HEK293T (cell line): ENCODE results near the gene GJD2.

Experiments used
- CTCF ChIA-PET: fragments of 350-600 bp; formaldehyde crosslinking; extraction: SDS; loops from one replicate; lab custom pipeline; 2021; ENCODE audit warnings: antibody characterized with exemption, inconsistent platforms; lab: Yijun Ruan, JAX
- POLR2A ChIA-PET: fragments of 350-600 bp; formaldehyde crosslinking; extraction: SDS; loops from one replicate; lab custom pipeline; 2020; ENCODE audit warnings: antibody characterized with exemption, inconsistent platforms; lab: Yijun Ruan, JAX
- DNase-seq: peaks from one replicate; pipeline ENCODE4 v3.0.0; 2012; ENCODE audit warnings: mixed read lengths; ENCODE audit errors: extremely low spot score
- ARNT ChIP-seq: fragments of 450-650 bp; IDR thresholded peaks from 2 replicates; pipeline ENCODE4 v1.6.1; 2017; ENCODE audit warnings: mild to moderate bottlenecking
- BHLHE40 ChIP-seq: fragments of 450-650 bp; IDR thresholded peaks from 2 replicates; pipeline ENCODE4 v1.6.1; 2016; ENCODE audit warnings: mild to moderate bottlenecking, moderate library complexity, borderline replicate concordance
- CTBP1 ChIP-seq: fragments of 450-650 bp; IDR thresholded peaks from 2 replicates; pipeline ENCODE4 v1.6.1; 2016; ENCODE audit warnings: borderline replicate concordance
- ELF4 ChIP-seq: fragments of 450-650 bp; IDR thresholded peaks from 2 replicates; pipeline ENCODE4 v1.6.1; 2017; ENCODE audit warnings: antibody characterized with exemption
- FOXA1 ChIP-seq: fragments of 450-650 bp; IDR thresholded peaks from 2 replicates; pipeline ENCODE4 v1.6.1; 2016; ENCODE audit warnings: mild to moderate bottlenecking
- FOXK2 ChIP-seq: fragments of 450-650 bp; IDR thresholded peaks from 2 replicates; pipeline ENCODE4 v1.6.1; 2016; ENCODE audit warnings: mild to moderate bottlenecking
- FOXM1 ChIP-seq: fragments of 450-650 bp; IDR thresholded peaks from 2 replicates; pipeline ENCODE4 v1.6.1; 2017; ENCODE audit warnings: mild to moderate bottlenecking, borderline replicate concordance
- HDGF ChIP-seq: fragments of 450-650 bp; IDR thresholded peaks from 2 replicates; pipeline ENCODE4 v1.6.1; 2017; ENCODE audit warnings: antibody characterized with exemption, borderline replicate concordance
- L3MBTL2 ChIP-seq: fragments of 450-650 bp; conservative IDR thresholded peaks from 2 replicates; pipeline ENCODE4 v1.6.1; 2016; ENCODE audit warnings: mild to moderate bottlenecking
- LEF1 ChIP-seq: fragments of 450-650 bp; IDR thresholded peaks from 2 replicates; pipeline ENCODE4 v1.6.1; 2017; ENCODE audit warnings: mild to moderate bottlenecking, borderline replicate concordance
- NFRKB ChIP-seq: fragments of 450-650 bp; IDR thresholded peaks from 2 replicates; pipeline ENCODE4 v1.6.1; 2016; ENCODE audit warnings: mild to moderate bottlenecking, moderate library complexity
- SP1 ChIP-seq: fragments of 450-650 bp; IDR thresholded peaks from 2 replicates; pipeline ENCODE4 v1.6.1; 2017
- SUZ12 ChIP-seq: fragments of 450-650 bp; IDR thresholded peaks from 2 replicates; pipeline ENCODE4 v1.6.1; 2016; ENCODE audit warnings: mild to moderate bottlenecking
- TARDBP ChIP-seq: fragments of 450-650 bp; IDR thresholded peaks from 2 replicates; pipeline ENCODE4 v1.6.1; 2016
- ZNF384 ChIP-seq: fragments of 450-650 bp; IDR thresholded peaks from 2 replicates; pipeline ENCODE4 v1.6.1; 2016
- TF ChIP-seq, protein P1 (sequence below): fragments of 450-650 bp; IDR thresholded peaks from 2 replicates; pipeline ENCODE4 v1.6.1; 2016

The GJD2 gene

DNA sequence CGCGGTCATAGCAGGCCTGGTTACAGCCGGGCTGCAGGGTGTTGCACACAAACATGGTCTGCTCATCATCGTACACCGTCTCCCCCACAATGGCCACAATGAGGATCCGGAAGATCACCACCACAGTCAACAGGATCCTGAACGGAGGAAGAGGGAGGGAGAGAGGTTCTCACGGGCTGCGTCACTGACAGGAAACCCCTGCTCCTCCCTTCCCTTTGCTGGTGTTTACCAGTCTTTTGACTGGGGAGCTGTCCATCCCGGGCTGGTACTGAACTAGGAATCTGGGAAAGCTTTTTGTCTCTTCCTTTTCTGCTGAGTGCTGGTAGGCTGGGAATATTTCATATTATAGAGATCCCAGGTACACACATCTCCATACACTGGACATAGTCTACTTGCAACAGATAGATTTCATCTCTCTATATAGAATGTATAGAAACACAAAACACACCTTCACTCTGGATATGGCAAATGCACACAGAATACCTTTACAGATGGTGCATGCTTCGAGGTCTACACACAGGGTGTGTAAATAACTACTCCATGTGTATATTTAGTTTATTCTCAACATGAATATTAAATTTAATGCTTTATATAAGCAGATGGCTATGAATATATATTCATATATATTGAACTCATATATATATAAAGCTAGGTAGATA lies 1.4 kb downstream of the GJD2 start:
- TF ChIP-seq BHLHE40 = no peak
- no peak for TF ChIP-seq FOXA1
- TF ChIP-seq LEF1 = no peak
- no peak for TF ChIP-seq ARNT
- no peak for TF ChIP-seq TARDBP
- TF ChIP-seq ZNF384 = no peak
- TF ChIP-seq FOXM1 = no peak
- no peak for TF ChIP-seq SUZ12
- TF ChIP-seq NFRKB = no peak
- TF ChIP-seq FOXK2 = no peak
- TF ChIP-seq, protein P1, sequence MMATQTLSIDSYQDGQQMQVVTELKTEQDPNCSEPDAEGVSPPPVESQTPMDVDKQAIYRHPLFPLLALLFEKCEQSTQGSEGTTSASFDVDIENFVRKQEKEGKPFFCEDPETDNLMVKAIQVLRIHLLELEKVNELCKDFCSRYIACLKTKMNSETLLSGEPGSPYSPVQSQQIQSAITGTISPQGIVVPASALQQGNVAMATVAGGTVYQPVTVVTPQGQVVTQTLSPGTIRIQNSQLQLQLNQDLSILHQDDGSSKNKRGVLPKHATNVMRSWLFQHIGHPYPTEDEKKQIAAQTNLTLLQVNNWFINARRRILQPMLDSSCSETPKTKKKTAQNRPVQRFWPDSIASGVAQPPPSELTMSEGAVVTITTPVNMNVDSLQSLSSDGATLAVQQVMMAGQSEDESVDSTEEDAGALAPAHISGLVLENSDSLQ = no peak
- no peak for TF ChIP-seq CTBP1
- TF ChIP-seq ELF4 = no peak
- no peak for TF ChIP-seq L3MBTL2
- no peak for TF ChIP-seq HDGF
- TF ChIP-seq SP1 = no peak
- ChIA-PET POLR2A (no interaction called here), CTCF (no interaction called here)
- peak; percentile 18 for DNase-seq

DNA sequence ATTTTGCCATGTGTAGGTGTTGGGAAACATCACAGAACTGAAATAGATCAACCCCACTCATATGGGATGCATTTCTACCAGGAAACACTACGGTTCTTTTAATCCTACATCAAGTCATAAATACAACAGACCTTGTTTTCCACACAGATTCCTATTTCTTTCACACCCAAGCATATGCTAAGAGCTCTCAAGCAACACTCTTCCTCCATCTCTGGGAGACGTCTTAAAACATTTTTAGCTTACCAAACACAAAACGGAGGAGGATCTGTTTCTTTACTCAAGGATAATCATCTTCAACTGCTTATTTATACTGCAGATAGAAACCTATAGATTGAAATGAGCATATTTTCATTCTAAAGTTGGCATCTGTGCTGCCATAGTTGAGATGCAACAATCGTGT lies 5.1 kb downstream of the GJD2 start:
- TF ChIP-seq SUZ12 (no peak), ELF4 (no peak), FOXA1 (no peak), L3MBTL2 (no peak), NFRKB (no peak), HDGF (no peak), BHLHE40 (no peak), SP1 (no peak), CTBP1 (no peak), ZNF384 (no peak), FOXM1 (no peak), LEF1 (no peak), ARNT (no peak)
- TF ChIP-seq, protein P1 = no peak

DNA sequence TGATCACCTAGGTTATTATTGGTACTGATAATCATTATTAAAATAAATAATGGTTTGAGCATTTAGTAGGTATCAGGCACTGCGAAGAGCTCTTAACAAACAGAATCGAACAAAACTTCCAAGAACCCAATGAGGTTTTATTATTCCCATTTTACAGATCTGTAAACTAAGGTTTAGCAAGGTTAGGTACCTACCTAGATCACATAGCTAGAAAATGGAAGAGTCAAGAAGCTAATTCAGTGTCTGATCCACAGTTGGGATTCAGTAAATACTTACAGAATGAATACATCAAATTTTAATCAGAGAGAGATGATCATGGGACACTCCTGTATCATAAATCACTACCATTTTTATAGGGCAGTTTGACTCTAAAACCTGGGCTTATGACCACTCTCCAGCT lies 15.5 kb downstream of the GJD2 start:
- ChIA-PET POLR2A (no interaction called here), CTCF (no interaction called here)
- no peak for DNase-seq
- TF ChIP-seq, protein P1 = no peak
- TF ChIP-seq HDGF (no peak), FOXK2 (no peak), FOXA1 (no peak)

More for the DNA sequence above, 5.1 kb downstream of the GJD2 start:
- DNase-seq = no peak
- ChIA-PET POLR2A (no interaction called here), CTCF (no interaction called here)

DNA sequence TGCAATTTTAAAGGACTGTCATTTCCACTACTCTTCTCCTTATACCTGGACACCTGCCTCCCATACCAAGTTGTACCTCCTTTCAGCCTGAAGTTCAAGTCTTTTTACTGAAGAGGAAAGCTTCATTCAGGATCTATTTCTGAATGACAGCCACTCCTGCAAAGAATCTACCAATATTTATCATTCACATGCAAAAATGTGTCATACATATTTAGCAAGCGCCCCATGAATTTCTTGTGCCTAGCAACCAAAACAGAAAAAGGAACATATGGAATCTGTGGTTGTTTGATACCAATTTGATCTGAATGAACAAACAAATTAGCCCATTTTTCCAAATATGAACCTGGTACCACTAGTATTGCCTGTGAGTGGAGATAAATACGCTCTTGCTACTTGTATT lies 16.8 kb downstream of the GJD2 start:
- CTCF ChIA-PET = no interaction called here
- POLR2A ChIA-PET = no interaction called here
- TF ChIP-seq FOXM1 = no peak
- DNase-seq = no peak

DNA sequence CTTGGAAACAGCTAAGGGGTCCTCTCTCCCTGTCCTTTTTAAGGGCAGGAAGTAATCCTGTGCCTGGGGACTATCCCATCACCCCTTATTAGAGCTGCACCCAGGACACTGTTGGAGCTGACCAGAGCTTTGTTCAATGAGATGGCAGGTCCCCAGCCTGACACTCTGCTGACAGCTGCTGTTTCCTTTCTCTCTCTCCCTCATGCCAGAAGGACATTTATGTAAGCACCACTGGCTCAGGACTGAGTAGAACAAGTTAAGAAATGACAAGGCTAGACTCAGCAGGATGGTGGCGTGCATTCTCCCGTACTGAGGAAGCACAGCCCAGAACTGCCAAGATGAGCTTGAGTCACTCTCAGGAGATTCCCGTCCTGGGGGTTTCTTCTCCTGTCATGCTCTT lies 17.3 kb downstream of the GJD2 start:
- TF ChIP-seq L3MBTL2 (no peak), ELF4 (no peak), ARNT (no peak), FOXA1 (no peak), FOXK2 (no peak), NFRKB (no peak), TARDBP (no peak), BHLHE40 (no peak), SUZ12 (no peak), ZNF384 (no peak), CTBP1 (no peak), HDGF (no peak), SP1 (no peak), LEF1 (no peak), FOXM1 (no peak)
- TF ChIP-seq, protein P1 = no peak
- ChIA-PET POLR2A (no interaction called here), CTCF (no interaction called here)
- DNase-seq = no peak

DNA sequence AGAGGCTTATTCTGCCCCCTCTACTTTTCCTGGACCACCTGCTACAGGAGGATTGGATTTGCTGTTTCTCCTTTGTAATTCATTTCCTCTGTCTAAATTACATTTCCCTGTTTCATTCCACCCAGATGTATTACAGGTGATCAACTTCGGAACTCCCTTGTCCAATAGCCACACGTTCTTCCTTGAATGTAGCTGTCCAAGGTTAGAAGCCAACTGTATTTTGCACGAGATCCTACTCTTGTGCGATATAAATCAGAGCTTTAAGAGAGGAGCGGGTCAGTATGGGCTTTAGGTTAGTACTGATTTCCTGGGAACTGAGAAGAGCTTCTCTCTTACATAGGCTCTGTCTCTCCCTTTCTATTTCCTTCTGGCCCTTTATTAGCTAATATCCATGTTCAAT lies 20.5 kb downstream of the GJD2 start:
- ChIA-PET CTCF (no interaction called here), POLR2A (no interaction called here)
- DNase-seq = no peak
- TF ChIP-seq FOXM1 = no peak
- no peak for TF ChIP-seq ZNF384
- no peak for TF ChIP-seq ARNT
- no peak for TF ChIP-seq CTBP1
- TF ChIP-seq SP1 = no peak
- no peak for TF ChIP-seq BHLHE40
- no peak for TF ChIP-seq FOXK2
